Ovary (tissue), 9 donors: ENCODE results near the gene DMKN. TPM values are rescaled to one million over a fixed set of nuclear protein-coding genes. Genes with fewer than 3 reads are reported as not detected.

Source experiments
- DNase-seq, 5 donors: peaks; one replicate each; pipeline ENCODE4 v3.0.0-alpha.2; 2019 to 2020
- H3K27ac ChIP-seq, 2 donors: fragments of 200-600 bp; one replicate each; pipeline versions ENCODE4 v1.5.1 to v1.8.0; 2019 to 2022
- H3K27me3 ChIP-seq: fragments of 200-600 bp; one replicate; pipeline ENCODE4 v1.8.0; 2022
- H3K36me3 ChIP-seq: fragments of 200-600 bp; sonication (generic); one replicate; pipeline ENCODE4 v1.5.1; 2019
- H3K4me1 ChIP-seq: one replicate; pipeline ENCODE4 v1.8.1; 2013; ENCODE audit warnings: mild to moderate bottlenecking, moderate library complexity; ENCODE audit not compliant: insufficient read depth
- H3K4me3 ChIP-seq: fragments of 200-600 bp; sonication (generic); one replicate; pipeline ENCODE4 v1.5.1; 2017
- H3K9me3 ChIP-seq, 2 donors: fragments of 200-600 bp in 1 of 2; sonication (generic) in 1 of 2; one replicate each; pipeline versions ENCODE4 v1.5.1 to v1.8.1; 2013 to 2019; ENCODE audit warnings: mild to moderate bottlenecking in 1 of 2, moderate library complexity in 1 of 2
- CTCF ChIP-seq, 3 donors: fragments of 450-650 bp in 2 of 3; fragments of 200-600 bp in 1 of 3; IDR thresholded peaks; one replicate each; pipeline versions ENCODE4 v1.5.1 to v1.8.0; 2016 to 2022; ENCODE audit warnings: antibody characterized with exemption in 3 of 3, mild to moderate bottlenecking in 1 of 3
- EP300 ChIP-seq: sonication (generic); formaldehyde crosslinking; IDR thresholded peaks from one replicate; pipeline ENCODE4 v1.6.1; 2017; ENCODE audit warnings: antibody characterized with exemption
- POLR2A ChIP-seq: fragments of 450-650 bp; IDR thresholded peaks from one replicate; pipeline ENCODE4 v1.6.1; 2017; ENCODE audit warnings: antibody characterized with exemption, mild to moderate bottlenecking, moderate library complexity
- WGBS, 3 donors: extraction: QIAGEN DNeasy Blood & Tissue Kit in 1 of 3; methylation state at CpG; one replicate each; pipeline versions ENCODE4 v1.1.5 to v1.1.7; 2013 to 2017; 5-methylcytosine and 5-hydroxymethylcytosine counted together
- intact Hi-C, 4 donors: fragments of 100-400 bp; cut with DNase I; formaldehyde crosslinking; loops; one replicate each; pipeline versions ENCODE4 v1.11.0 to v1.15.1; 2022 to 2023
- polyA plus RNA-seq, 2 donors: library from polyadenylated mRNA; stranded (reverse); fragments of 200-250 nt in 1 of 2; fragments of 350-450 nt in 1 of 2; fragmentation: Illumina TruSeq in 1 of 2; extraction: RNeasy Lipid Tissue Mini Kit (QIAGEN cat#74804) in 1 of 2; gene quantifications; one replicate each; pipeline ENCODE4 v1.2.3, GENCODE V29; 2013 to 2014
- total RNA-seq, 7 donors: library from RNA; depleted of rRNA in 2 of 7; stranded (reverse); fragments of >200 nt in 2 of 7; fragmentation: NEBNext Ultra II Directional in 3 of 7; extraction: Animal tissue kit (Norgen Biotek cat#: 25700) in 3 of 7; gene quantifications; one replicate each; pipeline versions ENCODE4 v1.1.0 to v1.2.4, GENCODE V29; 2016 to 2023
- donor health status: DM: no; HTN: no; CAD: no; lungs with moderate emphysema.
- donor health status: DM: no; HTN: no; CAD: no.
- donor health status: Bipolar disorder and iron deficiency.
- donor health status: DM: yes; HTN: yes; CAD: no.
- donor health status: DM: no; HTN: no; CAD: no.
- donor health status: DM: yes; HTN: yes; CAD: no.

DMKN gene
- total and polyA plus RNA-seq, 9 donors = 58.3 to 177 (median 93.8) TPM

GRCh38 chr19:35555301-35556005 lies 42.0 kb upstream of the DMKN start:
- intact Hi-C loops = no loop called here
- WGBS, 3 donors = 71 to 72% (median 71%) methylated on average over 27 to 30 of the region's 30 CpGs
- H3K27ac ChIP-seq = no peak overlapping the region
- no peak overlapping the region for H3K4me3 ChIP-seq
- no peak for DNase-seq
- no peaks in the 10 kb centered on the region for H3K9me3 ChIP-seq
- no peaks in the 10 kb centered on the region for H3K27me3 ChIP-seq
- no peaks in the 10 kb centered on the region for H3K4me1 ChIP-seq
- TF ChIP-seq POLR2A (no peak), EP300 (no peak), CTCF (IDR thresholded peaks at IDR 0.05) (no peak)
- no peaks in the 10 kb centered on the region for H3K36me3 ChIP-seq

GRCh38 chr19:35554076-35554475 lies 40.6 kb upstream of the DMKN start:
- 65 to 70% (median 68%) methylated on average over 5 of the region's 5 CpGs for WGBS, 3 donors
- TF ChIP-seq CTCF (IDR thresholded peaks at IDR 0.05) (no peak), POLR2A (no peak), EP300 (no peak)
- Histone ChIP-seq H3K9me3 (no peaks in the 10 kb centered on the region), H3K27ac (no peak overlapping the region), H3K4me1 (no peaks in the 10 kb centered on the region), H3K27me3 (no peaks in the 10 kb centered on the region), H3K36me3 (no peaks in the 10 kb centered on the region), H3K4me3 (no peak overlapping the region)
- DNase-seq = no peak
- intact Hi-C loops = no loop called here

- WGBS, 3 donors = 59 to 69% (median 68%) methylated on average over 14 of the region's 14 CpGs
- intact Hi-C loops = no loop called here
- Histone ChIP-seq H3K4me3 (no peak overlapping the region), H3K4me1 (no peaks in the 10 kb centered on the region), H3K27ac (no peak overlapping the region), H3K36me3 (no peaks in the 10 kb centered on the region), H3K9me3 (no peaks in the 10 kb centered on the region), H3K27me3 (no peaks in the 10 kb centered on the region)
- TF ChIP-seq CTCF (IDR thresholded peaks at IDR 0.05) = no peak
- TF ChIP-seq EP300 = no peak
- TF ChIP-seq POLR2A = no peak
- no peak for DNase-seq
These were observed 40.0 kb upstream of the DMKN start for GRCh38 chr19:35553385-35554000.

GRCh38 chr19:35552534-35553384 lies 39.3 kb upstream of the DMKN start:
- TF ChIP-seq CTCF (IDR thresholded peaks at IDR 0.05) = no peak
- TF ChIP-seq EP300 = no peak
- no peak for TF ChIP-seq POLR2A
- Histone ChIP-seq H3K4me3 (no peak overlapping the region), H3K36me3 (no peaks in the 10 kb centered on the region), H3K4me1 (no peaks in the 10 kb centered on the region), H3K9me3 (no peaks in the 10 kb centered on the region), H3K27ac (no peak overlapping the region), H3K27me3 (no peaks in the 10 kb centered on the region)
- 57 to 71% (median 59%) methylated on average over 13 of the region's 13 CpGs for WGBS, 3 donors
- DNase-seq = no peak
- intact Hi-C loops = no loop called here
